IPS DF 6.9 (cell line): ENCODE measurements around the gene NKD1.

Experiments
- DNase-seq: peaks from one replicate; pipeline ENCODE4 v3.0.0-alpha.2; 2013; ENCODE audit warnings: low read depth, low spot score
- H3K27ac ChIP-seq: one replicate; pipeline ENCODE4 v1.5.1; 2013; ENCODE audit warnings: low read length, control low read depth
- H3K27me3 ChIP-seq: 2 replicates; pipeline ENCODE4 v1.6.1; 2013; ENCODE audit warnings: mild to moderate bottlenecking, low read length; ENCODE audit not compliant: control insufficient read depth, insufficient read depth
- H3K36me3 ChIP-seq: 2 replicates; pipeline ENCODE4 v1.6.1; 2013; ENCODE audit warnings: low read length; ENCODE audit not compliant: control insufficient read depth, insufficient read depth
- H3K4me1 ChIP-seq: 2 replicates; pipeline ENCODE4 v1.6.1; 2013; ENCODE audit warnings: low read length; ENCODE audit not compliant: control insufficient read depth, insufficient read depth
- H3K4me3 ChIP-seq: 2 replicates; pipeline ENCODE4 v1.5.1; 2013; ENCODE audit warnings: mild to moderate bottlenecking, low read length
- H3K9me3 ChIP-seq: 2 replicates; pipeline ENCODE4 v1.6.1; 2013; ENCODE audit warnings: low read length, inconsistent platforms; ENCODE audit not compliant: control insufficient read depth, insufficient read depth
- WGBS: extraction: QIAGEN DNeasy Blood & Tissue Kit; methylation state at CpG from one replicate; pipeline ENCODE4 v1.1.7; 2013; ENCODE audit warnings: mixed read lengths, missing lambda C conversion rate; ENCODE audit not compliant: insufficient read length, insufficient coverage; 5-methylcytosine and 5-hydroxymethylcytosine counted together

NKD1 gene

GRCh38 chr16:50666658-50667496 lies 118.7 kb downstream of the NKD1 start:
- no peak overlapping the region for H3K4me3 ChIP-seq
- DNase-seq = no peak
- H3K36me3 ChIP-seq = no peaks in the 10 kb centered on the region

GRCh38 chr16:50667497-50668367 lies 119.5 kb downstream of the NKD1 start:
- no CpG with 5 or more reads among the region's 21 CpGs for WGBS
- H3K27ac ChIP-seq = no peak overlapping the region
- H3K9me3 ChIP-seq = 0 out of 2 replicates have a peak, but pooled peaks cover 4% of the 10 kb centered on the region
- no peak for DNase-seq
- no peak overlapping the region for H3K4me3 ChIP-seq
- no peaks in the 10 kb centered on the region for H3K27me3 ChIP-seq
- no peaks in the 10 kb centered on the region for H3K36me3 ChIP-seq
- H3K4me1 ChIP-seq = no peaks in the 10 kb centered on the region

More at GRCh38 chr16:50666658-50667496, 118.7 kb downstream of the NKD1 start:
- Histone ChIP-seq H3K27ac (no peak overlapping the region), H3K9me3 (0 out of 2 replicates have a peak, but pooled peaks cover under 1% of the 10 kb centered on the region), H3K4me1 (no peaks in the 10 kb centered on the region), H3K27me3 (no peaks in the 10 kb centered on the region)
- no CpG with 5 or more reads among the region's 9 CpGs for WGBS

- Histone ChIP-seq H3K27me3 (no peaks in the 10 kb centered on the region), H3K4me1 (no peaks in the 10 kb centered on the region; the same call in 1 of the 2 replicates), H3K36me3 (no peaks in the 10 kb centered on the region), H3K27ac (no peak overlapping the region), H3K4me3 (no peak overlapping the region), H3K9me3 (0 out of 2 replicates have a peak, but pooled peaks cover 4% of the 10 kb centered on the region)
- WGBS = no CpG with 5 or more reads among the region's 5 CpGs
- no peak for DNase-seq
Measured at GRCh38 chr16:50668368-50669008, 120.3 kb downstream of the NKD1 start.

GRCh38 chr16:50669741-50670140 lies 121.5 kb downstream of the NKD1 start:
- H3K4me3 ChIP-seq = no peak overlapping the region
- no peaks in the 10 kb centered on the region for H3K36me3 ChIP-seq
- 0 out of 2 replicates have a peak, but pooled peaks cover 4% of the 10 kb centered on the region for H3K9me3 ChIP-seq
- no peak for DNase-seq
- no peaks in the 10 kb centered on the region; the same call in 1 of the 2 replicates for H3K4me1 ChIP-seq
- no peaks in the 10 kb centered on the region for H3K27me3 ChIP-seq
- no peak overlapping the region for H3K27ac ChIP-seq
- WGBS = no CpG with 5 or more reads among the region's 4 CpGs

- no CpG with 5 or more reads among the region's 6 CpGs for WGBS
- Histone ChIP-seq H3K27me3 (no peaks in the 10 kb centered on the region), H3K9me3 (0 out of 2 replicates have a peak, but pooled peaks cover 4% of the 10 kb centered on the region), H3K4me3 (no peak overlapping the region), H3K27ac (no peak overlapping the region), H3K4me1 (no peaks in the 10 kb centered on the region; the same call in 1 of the 2 replicates), H3K36me3 (no peaks in the 10 kb centered on the region)
- DNase-seq = no peak
Measured at GRCh38 chr16:50670476-50670875, 122.3 kb downstream of the NKD1 start.

GRCh38 chr16:50671644-50672260 lies 123.6 kb downstream of the NKD1 start:
- no CpG with 5 or more reads among the region's 2 CpGs for WGBS

GRCh38 chr16:50673496-50674275 lies 125.5 kb downstream of the NKD1 start:
- Histone ChIP-seq H3K4me3 (no peak overlapping the region), H3K27ac (no peak overlapping the region), H3K27me3 (no peaks in the 10 kb centered on the region), H3K4me1 (no peaks in the 10 kb centered on the region; the same call in 1 of the 2 replicates), H3K9me3 (0 out of 2 replicates have a peak, but pooled peaks cover 4% of the 10 kb centered on the region), H3K36me3 (no peaks in the 10 kb centered on the region)
- no peak for DNase-seq
- WGBS = no CpG with 5 or more reads among the region's 70 CpGs

More at GRCh38 chr16:50671644-50672260, 123.6 kb downstream of the NKD1 start:
- Histone ChIP-seq H3K36me3 (no peaks in the 10 kb centered on the region), H3K4me1 (no peaks in the 10 kb centered on the region; the same call in 1 of the 2 replicates), H3K27me3 (no peaks in the 10 kb centered on the region), H3K27ac (no peak overlapping the region), H3K4me3 (no peak overlapping the region), H3K9me3 (0 out of 2 replicates have a peak, but pooled peaks cover 4% of the 10 kb centered on the region)
- no peak for DNase-seq

- no peak for DNase-seq
- Histone ChIP-seq H3K4me3 (no peak overlapping the region), H3K4me1 (no peaks in the 10 kb centered on the region; the same call in 1 of the 2 replicates), H3K27ac (no peak overlapping the region), H3K36me3 (no peaks in the 10 kb centered on the region), H3K27me3 (no peaks in the 10 kb centered on the region), H3K9me3 (0 out of 2 replicates have a peak, but pooled peaks cover 4% of the 10 kb centered on the region)
- WGBS = no CpG with 5 or more reads among the region's 4 CpGs
Measured at GRCh38 chr16:50674831-50675230, 126.6 kb downstream of the NKD1 start.
